OCI-LY1 (cell line): ENCODE data around the gene RASAL2.

Experiments
- H2AFZ ChIP-seq: fragments of 200-600 bp; sonication (generic), shearing (Covaris generic); 2 replicates; pipeline ENCODE4 v1.6.0; 2014; ENCODE audit warnings: antibody characterized with exemption, mild to moderate bottlenecking, low read length
- H3F3A ChIP-seq: fragments of 200-600 bp; sonication (generic), shearing (Covaris generic); 2 replicates; pipeline ENCODE4 v1.6.0; 2014; ENCODE audit warnings: mild to moderate bottlenecking, antibody characterized with exemption, low read length, moderate library complexity; ENCODE audit not compliant: insufficient read depth
- H3K27ac ChIP-seq: fragments of 200-600 bp; sonication (generic); 2 replicates; pipeline ENCODE4 v1.5.1; 2014; ENCODE audit warnings: low read length, mixed run types, mild to moderate bottlenecking, low read depth; ENCODE audit not compliant: poor library complexity, severe bottlenecking
- H3K27me3 ChIP-seq: fragments of 200-600 bp; sonication (generic); 2 replicates; pipeline ENCODE4 v1.6.0; 2014; ENCODE audit warnings: antibody characterized with exemption, mild to moderate bottlenecking, low read length, moderate library complexity; ENCODE audit not compliant: insufficient read depth
- H3K36me3 ChIP-seq: fragments of 200-600 bp; sonication (generic); 2 replicates; pipeline ENCODE4 v1.6.1; 2014; ENCODE audit warnings: mild to moderate bottlenecking, antibody characterized with exemption, low read length, moderate library complexity, mixed read lengths; ENCODE audit not compliant: insufficient read depth
- H3K4me1 ChIP-seq: fragments of 200-600 bp; sonication (generic); 2 replicates; pipeline ENCODE4 v1.5.1; 2014; ENCODE audit warnings: mild to moderate bottlenecking, low read length, moderate library complexity; ENCODE audit not compliant: insufficient read depth, severe bottlenecking
- H3K4me2 ChIP-seq: fragments of 200-600 bp; sonication (generic), shearing (Covaris generic); 2 replicates; pipeline ENCODE4 v1.6.1; 2014; ENCODE audit warnings: low read length
- H3K4me3 ChIP-seq: fragments of 200-600 bp; sonication (generic); 2 replicates; pipeline ENCODE4 v1.5.1; 2014; ENCODE audit warnings: low read length, low read depth, mild to moderate bottlenecking, mixed read lengths; ENCODE audit not compliant: poor library complexity, severe bottlenecking
- H3K79me2 ChIP-seq: fragments of 200-600 bp; shearing (Covaris generic); 2 replicates; pipeline ENCODE4 v1.6.1; 2016; ENCODE audit warnings: mixed run types, low read length, mixed read lengths; ENCODE audit not compliant: insufficient read depth
- H3K9ac ChIP-seq: fragments of 200-600 bp; sonication (generic), shearing (Covaris generic); 2 replicates; pipeline ENCODE4 v1.6.1; 2014; ENCODE audit warnings: mild to moderate bottlenecking, low read length, mixed read lengths
- H3K9me2 ChIP-seq: fragments of 200-600 bp; sonication (generic), shearing (Covaris generic); 2 replicates; pipeline ENCODE4 v1.6.1; 2014; ENCODE audit warnings: low read depth, mild to moderate bottlenecking, low read length, mixed read lengths
- H3K9me3 ChIP-seq: fragments of 200-600 bp; shearing (Covaris generic); 2 replicates; pipeline ENCODE4 v1.6.1; 2014; ENCODE audit warnings: low read length, mixed read lengths
- H4K20me1 ChIP-seq: fragments of 200-600 bp; sonication (generic), shearing (Covaris generic); 2 replicates; pipeline ENCODE4 v1.6.0; 2016; ENCODE audit warnings: mild to moderate bottlenecking, low read length; ENCODE audit not compliant: insufficient read depth
- CTCF ChIP-seq: fragments of 200-600 bp; sonication (generic), shearing (Covaris generic); IDR thresholded peaks from 2 replicates; pipeline ENCODE4 v1.5.1; 2017; ENCODE audit warnings: mild to moderate bottlenecking, antibody characterized with exemption, low read length, moderate library complexity, mixed read lengths
- EZH2 ChIP-seq: fragments of 200-600 bp; sonication (generic), shearing (Covaris generic); IDR thresholded peaks from 2 replicates; pipeline ENCODE4 v1.8.0; 2017; ENCODE audit warnings: borderline replicate concordance, mixed run types, mild to moderate bottlenecking, antibody characterized with exemption, low read length, moderate library complexity, mixed read lengths

Gene RASAL2

GRCh38 chr1:178098262-178098661 lies 4.4 kb downstream of the RASAL2 start:
- Histone ChIP-seq H3K9me3 (no peaks in the 10 kb centered on the region), H4K20me1 (no peaks in the 10 kb centered on the region), H3K9me2 (no peaks in the 10 kb centered on the region), H3K9ac (no peak overlapping the region), H3K4me3 (no peak overlapping the region), H3F3A (no peaks in the 10 kb centered on the region), H3K79me2 (no peaks in the 10 kb centered on the region), H3K4me1 (no peaks in the 10 kb centered on the region), H3K27ac (no peak overlapping the region), H3K36me3 (no peaks in the 10 kb centered on the region), H3K4me2 (no peak overlapping the region), H2AFZ (no peak overlapping the region), H3K27me3 (no peaks in the 10 kb centered on the region)
- TF ChIP-seq EZH2 (no peak), CTCF (no peak)

GRCh38 chr1:178101266-178101630 lies 7.3 kb downstream of the RASAL2 start:
- no peaks in the 10 kb centered on the region for H3K79me2 ChIP-seq
- TF ChIP-seq EZH2 (no peak), CTCF (no peak)

GRCh38 chr1:178101654-178102053 lies 7.8 kb downstream of the RASAL2 start:
- no peak overlapping the region for H3K4me3 ChIP-seq
- TF ChIP-seq CTCF (no peak), EZH2 (no peak)
- H3K27me3 ChIP-seq, result no peaks in the 10 kb centered on the region
- no peak overlapping the region for H3K27ac ChIP-seq
- no peak overlapping the region for H3K9ac ChIP-seq
- H3K9me2 ChIP-seq, result no peaks in the 10 kb centered on the region
- H3K4me2 ChIP-seq, result no peak overlapping the region
- H4K20me1 ChIP-seq, result no peaks in the 10 kb centered on the region
- H3K4me1 ChIP-seq, result no peaks in the 10 kb centered on the region
- H3K9me3 ChIP-seq, result no peaks in the 10 kb centered on the region
- H3K79me2 ChIP-seq, result no peaks in the 10 kb centered on the region
- no peak overlapping the region for H2AFZ ChIP-seq
- H3F3A ChIP-seq, result no peaks in the 10 kb centered on the region
- H3K36me3 ChIP-seq, result no peaks in the 10 kb centered on the region

More at GRCh38 chr1:178101266-178101630, 7.3 kb downstream of the RASAL2 start:
- Histone ChIP-seq H3K4me3 (no peak overlapping the region), H3K9ac (no peak overlapping the region), H3K27me3 (no peaks in the 10 kb centered on the region), H3K36me3 (no peaks in the 10 kb centered on the region), H3K9me3 (no peaks in the 10 kb centered on the region), H3K9me2 (no peaks in the 10 kb centered on the region), H3K4me1 (no peaks in the 10 kb centered on the region), H3F3A (no peaks in the 10 kb centered on the region), H3K27ac (no peak overlapping the region), H3K4me2 (no peak overlapping the region), H2AFZ (no peak overlapping the region), H4K20me1 (no peaks in the 10 kb centered on the region)
